GM18861 (cell line): ENCODE measurements around the gene DIS3L2.
A peak's percentile ranks its signal among the peaks of the same experiment; 100 is the strongest.
"Not testable (repeated sequence)": the region's sequence is repeated elsewhere in the genome, so short reads cannot be mapped to it uniquely, and the experiment has no call there.

Experiments used
- ATAC-seq: cut with Tn5 transposase; IDR thresholded peaks from one replicate; pipeline ENCODE4 v1.9.1; 2021; ENCODE audit not compliant: unreplicated experiment

The DIS3L2 gene

GRCh38 chr2:232316461-232317330, 355.2 kb downstream of the DIS3L2 start:
- no peak for ATAC-seq

GRCh38 chr2:232318169-232318855, 356.8 kb downstream of the DIS3L2 start:
- no peak for ATAC-seq

- no peak for ATAC-seq
Observed at GRCh38 chr2:232319067-232319802, 357.7 kb downstream of the DIS3L2 start.

- ATAC-seq = no peak
Observed at GRCh38 chr2:232319803-232320442, 358.4 kb downstream of the DIS3L2 start.

GRCh38 chr2:232320443-232320803, 358.9 kb downstream of the DIS3L2 start:
- ATAC-seq = no peak

GRCh38 chr2:232321156-232321816, 359.8 kb downstream of the DIS3L2 start:
- no peak for ATAC-seq

- ATAC-seq = no peak
Observed at GRCh38 chr2:232321817-232322559, 360.5 kb downstream of the DIS3L2 start.

GRCh38 chr2:232322560-232323327, 361.2 kb downstream of the DIS3L2 start:
- no peak for ATAC-seq

GRCh38 chr2:232323328-232323650, 361.8 kb downstream of the DIS3L2 start:
- ATAC-seq = no peak

- not testable (repeated sequence) for ATAC-seq
Observed at GRCh38 chr2:232323967-232324366, 362.5 kb downstream of the DIS3L2 start.

GRCh38 chr2:232324778-232325177, 363.3 kb downstream of the DIS3L2 start:
- ATAC-seq = no peak

- ATAC-seq = no peak
Observed at GRCh38 chr2:232325324-232326273, 364.1 kb downstream of the DIS3L2 start.

- not testable (repeated sequence) for ATAC-seq
Observed at GRCh38 chr2:232326274-232327104, 365.0 kb downstream of the DIS3L2 start.

GRCh38 chr2:232327105-232328031, 365.9 kb downstream of the DIS3L2 start:
- ATAC-seq = peak; percentile 63

GRCh38 chr2:232328032-232328422, 366.5 kb downstream of the DIS3L2 start:
- peak; percentile 43 for ATAC-seq
